Stimulated activated CD8-positive, alpha-beta memory T cell treated with anti-CD3 and anti-CD28 coated beads, Interleukin-4, amount 100 ng/mL, for 24 hours (primary cell): ENCODE data around the gene RASA4.
"Not testable (repeated sequence)": the region's sequence is repeated elsewhere in the genome, so short reads cannot be mapped to it uniquely, and the experiment has no call there.

Source experiments
- DNase-seq: peaks from one replicate; pipeline ENCODE4 v3.0.0-alpha.2; 2020; ENCODE audit warnings: low read depth

RASA4 gene

DNA sequence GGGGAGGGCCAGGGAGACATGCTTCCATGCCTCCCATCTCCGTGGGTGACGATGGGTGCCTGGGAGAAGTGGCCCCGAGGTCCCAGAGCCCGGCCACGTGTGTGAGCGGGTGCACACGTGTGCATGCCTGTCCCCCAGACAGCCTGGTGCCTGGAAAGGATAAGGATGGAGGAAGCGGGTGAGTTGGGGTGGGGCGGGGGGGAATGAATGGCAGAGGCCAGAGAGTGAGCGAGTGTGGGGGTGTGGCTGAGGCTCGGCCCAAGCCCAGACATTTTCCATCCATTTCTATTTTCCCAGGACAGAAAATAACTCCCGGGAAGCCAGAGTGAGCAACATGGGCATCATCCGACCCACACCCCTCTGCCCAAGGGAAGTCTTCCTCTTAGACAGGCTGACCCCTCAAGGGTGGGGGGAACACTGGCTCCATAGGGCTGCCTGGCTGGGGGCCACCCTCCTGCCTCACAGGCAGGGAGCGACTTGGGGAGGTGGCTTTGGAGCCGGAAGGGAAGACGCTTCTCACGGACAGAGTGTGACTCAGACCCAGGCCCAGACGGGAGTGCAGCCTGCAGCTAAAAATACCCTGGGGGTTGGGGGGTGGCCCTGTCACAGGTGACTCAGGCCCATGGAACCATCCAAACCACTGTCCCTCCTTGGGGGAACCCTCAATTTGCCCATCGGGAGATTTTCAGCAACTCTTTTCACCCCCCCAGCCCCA is 12.0 kb downstream of the RASA4 start:
- not testable (repeated sequence) for DNase-seq

DNA sequence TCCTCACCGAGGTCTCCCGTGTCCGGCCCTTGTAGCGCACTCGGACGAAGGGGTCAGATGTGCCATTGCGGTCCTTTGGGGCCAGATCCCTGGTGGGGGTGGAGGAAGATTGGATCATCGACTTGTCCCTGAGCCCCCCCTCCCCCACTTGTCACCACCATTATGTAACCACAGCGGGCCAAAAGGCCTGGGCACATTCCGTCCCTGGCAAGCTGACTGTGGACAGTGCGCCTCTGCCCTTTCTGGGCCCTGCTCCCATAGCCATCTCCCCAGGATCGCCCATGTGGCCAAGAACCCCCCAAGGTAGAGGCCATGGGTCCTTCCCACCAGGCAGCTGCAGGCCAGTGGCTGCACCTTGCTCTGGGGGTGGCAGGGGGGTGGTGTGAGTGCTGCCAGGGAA is 14.2 kb downstream of the RASA4 start:
- not testable (repeated sequence) for DNase-seq

DNA sequence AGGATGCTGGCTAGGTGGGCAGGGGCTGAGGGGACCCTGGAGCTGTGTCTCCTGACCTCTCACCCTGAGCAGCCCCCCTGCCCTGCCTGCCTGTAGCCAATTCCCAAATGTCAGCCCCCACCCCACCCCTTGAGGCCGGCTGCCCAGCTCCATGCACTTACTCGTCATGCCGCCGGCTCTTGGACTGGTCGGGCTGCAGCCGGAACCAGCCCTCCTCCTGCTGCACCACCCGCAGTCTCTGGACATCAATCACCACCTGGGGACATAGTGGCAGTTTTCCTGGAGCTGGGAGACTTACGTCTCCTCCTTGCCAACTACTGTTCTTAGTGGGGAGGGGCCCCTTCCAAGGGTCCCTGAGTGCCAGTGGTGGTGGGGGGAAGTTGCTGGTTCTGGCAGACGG is 16.9 kb downstream of the RASA4 start:
- DNase-seq: not testable (repeated sequence)

DNA sequence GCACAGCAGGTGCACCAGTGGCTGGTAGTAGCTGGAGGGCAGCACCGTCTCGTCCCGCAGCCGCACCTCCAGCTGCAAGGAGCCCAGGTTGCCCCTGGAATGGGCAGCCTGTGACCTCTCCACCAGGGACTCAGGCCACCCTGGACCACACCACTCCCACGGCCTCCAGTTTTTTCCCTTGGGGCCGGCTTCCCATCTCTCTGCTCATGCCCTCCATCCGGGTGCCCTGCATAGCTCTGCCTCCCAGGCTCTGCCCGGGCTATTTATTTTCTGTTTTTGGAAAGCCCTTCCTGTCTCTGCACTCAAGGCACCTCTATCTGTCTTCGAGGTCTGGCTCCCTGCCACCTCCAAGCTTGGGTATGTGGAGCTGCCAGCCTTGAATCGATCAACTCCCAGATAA is 20.5 kb downstream of the RASA4 start:
- DNase-seq: not testable (repeated sequence)

DNA sequence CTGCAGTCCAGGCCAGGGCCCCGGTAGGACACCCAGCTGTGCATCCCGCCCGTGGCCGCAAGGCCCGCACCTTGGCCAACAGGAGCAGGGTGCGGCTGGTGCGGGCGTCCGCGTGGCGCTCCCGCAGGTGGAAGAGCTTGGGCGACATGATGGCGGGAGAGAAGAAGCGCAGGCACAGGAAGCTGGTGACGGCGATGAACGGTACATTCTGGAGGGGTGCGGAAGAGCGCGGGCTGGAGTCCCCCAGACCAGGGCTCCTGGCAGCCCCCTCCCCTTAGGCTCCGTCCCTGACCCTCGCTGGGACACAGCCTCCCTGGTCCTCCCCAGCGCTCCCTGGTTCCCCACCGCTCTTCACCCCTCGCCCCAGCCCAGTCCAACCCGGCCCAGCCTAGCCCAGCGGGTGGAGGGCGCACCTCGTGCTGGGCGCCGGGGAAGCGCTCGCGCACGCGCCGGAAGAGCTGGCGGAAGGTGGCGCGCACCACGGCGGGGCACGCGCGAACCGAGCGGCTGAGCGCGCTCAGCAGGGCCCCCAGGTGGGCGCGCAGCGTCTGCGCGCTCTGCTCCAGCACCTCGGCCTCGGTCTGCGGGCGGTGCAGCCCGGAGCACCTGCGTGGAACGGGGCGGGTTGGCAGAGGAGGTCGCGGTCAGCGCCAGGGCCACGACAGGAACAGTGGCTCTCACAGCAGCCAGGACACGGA is 22.8 kb downstream of the RASA4 start:
- not testable (repeated sequence) for DNase-seq

DNA sequence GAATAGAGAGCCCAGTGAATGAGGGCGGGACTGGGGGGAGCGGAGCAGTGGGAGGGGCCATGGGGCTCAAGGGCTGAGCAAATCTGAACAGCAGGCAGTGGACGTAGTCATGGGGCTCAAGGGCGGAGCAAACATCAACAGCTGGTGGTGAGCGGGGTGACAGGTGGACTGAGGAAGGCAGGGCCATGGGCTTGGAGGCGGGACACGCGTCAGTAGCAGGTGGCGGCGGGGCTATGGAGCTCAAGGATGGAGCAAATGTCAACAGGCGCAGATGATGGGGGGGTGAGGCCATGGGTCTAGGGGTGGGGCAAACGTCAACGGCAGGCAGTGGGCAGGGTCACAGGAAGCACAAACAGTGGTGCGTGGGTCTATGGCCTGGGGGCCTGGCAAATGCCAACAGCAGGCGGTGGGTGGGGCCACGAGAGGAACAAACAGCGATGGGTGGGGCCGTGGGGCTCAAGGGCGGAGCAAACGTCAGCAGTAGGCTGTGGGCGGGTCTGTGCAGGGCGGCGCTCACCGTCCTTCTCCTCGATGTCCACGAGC is 24.0 kb downstream of the RASA4 start:
- DNase-seq: peak; percentile 26

DNA sequence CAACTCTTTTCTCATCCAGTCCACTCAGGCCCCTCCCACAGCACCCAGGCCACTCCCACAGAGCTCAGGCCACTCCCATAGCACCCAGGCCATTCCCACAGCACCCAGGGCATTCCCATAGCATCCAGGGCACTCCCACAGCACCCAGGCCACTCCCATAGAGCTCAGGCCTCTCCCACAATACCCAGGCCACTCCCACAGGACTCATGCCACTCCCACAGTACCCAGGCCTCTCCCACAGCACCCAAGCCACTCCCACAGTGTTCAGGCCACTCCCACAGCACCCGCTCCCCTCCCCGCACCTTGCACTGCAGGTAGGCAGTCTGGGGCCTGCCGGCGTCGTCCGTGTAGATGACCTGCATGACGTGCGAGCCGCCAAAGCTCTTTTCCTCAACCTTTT is 26.7 kb downstream of the RASA4 start:
- not testable (repeated sequence) for DNase-seq

DNA sequence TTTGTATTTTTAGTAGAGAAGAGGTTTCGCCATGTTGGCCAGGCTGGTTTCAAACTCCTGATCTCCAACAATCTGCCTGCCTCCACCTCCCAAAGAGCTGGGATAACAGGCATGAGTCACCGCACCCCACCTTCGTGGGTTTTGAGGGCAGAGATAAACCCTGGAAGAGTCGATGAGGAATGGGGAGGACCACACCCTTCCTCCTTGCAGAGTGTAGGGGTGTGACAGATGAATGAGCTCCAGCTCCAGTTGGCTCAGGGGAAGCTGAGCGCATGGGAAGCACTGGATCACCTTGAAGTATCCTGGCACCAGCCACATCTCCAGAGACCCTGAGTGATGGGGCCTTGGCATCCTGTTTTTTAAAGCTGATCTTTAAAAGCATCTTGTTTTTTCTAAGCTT is 33.1 kb downstream of the RASA4 start:
- DNase-seq: not testable (repeated sequence)

DNA sequence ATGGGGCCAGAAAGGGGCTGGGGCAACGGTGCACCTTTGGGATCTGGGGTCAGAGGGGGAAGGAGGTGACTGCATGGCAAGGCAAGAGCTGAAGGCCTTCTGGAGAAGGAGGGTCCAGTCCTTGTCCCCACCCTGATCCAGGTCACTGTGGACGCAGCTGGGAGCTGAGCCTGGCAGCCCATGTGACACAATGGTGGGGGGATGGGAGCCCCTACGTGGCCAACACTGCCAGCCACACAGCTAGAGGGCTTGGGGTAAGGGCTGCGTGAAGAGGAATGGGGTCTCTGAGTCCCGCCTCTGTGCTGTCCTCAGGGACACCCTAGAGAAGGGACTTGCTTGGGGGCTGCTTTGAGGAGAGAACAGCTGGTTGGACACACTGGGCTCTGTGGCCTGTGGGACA is 34.8 kb downstream of the RASA4 start:
- DNase-seq: not testable (repeated sequence)

DNA sequence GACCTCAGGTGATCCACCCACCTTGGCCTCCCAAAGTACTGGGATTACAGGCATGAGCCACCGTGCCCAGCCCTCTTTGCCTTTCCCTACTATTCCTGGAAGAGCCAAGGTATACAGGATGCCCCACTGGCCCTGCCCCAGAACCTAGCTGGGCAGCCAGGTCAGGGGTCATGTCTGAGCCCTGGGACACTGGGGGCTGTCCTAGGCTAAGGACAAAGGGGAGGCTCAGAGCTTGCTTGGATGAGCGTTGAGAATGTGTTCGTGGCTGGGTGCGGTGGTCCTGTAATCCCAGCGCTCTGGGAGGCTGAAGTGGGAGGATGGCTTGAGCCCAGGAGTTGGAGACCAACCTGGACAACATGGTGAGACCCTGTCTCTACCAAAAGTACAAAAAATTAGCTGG is 38.1 kb downstream of the RASA4 start:
- not testable (repeated sequence) for DNase-seq

DNA sequence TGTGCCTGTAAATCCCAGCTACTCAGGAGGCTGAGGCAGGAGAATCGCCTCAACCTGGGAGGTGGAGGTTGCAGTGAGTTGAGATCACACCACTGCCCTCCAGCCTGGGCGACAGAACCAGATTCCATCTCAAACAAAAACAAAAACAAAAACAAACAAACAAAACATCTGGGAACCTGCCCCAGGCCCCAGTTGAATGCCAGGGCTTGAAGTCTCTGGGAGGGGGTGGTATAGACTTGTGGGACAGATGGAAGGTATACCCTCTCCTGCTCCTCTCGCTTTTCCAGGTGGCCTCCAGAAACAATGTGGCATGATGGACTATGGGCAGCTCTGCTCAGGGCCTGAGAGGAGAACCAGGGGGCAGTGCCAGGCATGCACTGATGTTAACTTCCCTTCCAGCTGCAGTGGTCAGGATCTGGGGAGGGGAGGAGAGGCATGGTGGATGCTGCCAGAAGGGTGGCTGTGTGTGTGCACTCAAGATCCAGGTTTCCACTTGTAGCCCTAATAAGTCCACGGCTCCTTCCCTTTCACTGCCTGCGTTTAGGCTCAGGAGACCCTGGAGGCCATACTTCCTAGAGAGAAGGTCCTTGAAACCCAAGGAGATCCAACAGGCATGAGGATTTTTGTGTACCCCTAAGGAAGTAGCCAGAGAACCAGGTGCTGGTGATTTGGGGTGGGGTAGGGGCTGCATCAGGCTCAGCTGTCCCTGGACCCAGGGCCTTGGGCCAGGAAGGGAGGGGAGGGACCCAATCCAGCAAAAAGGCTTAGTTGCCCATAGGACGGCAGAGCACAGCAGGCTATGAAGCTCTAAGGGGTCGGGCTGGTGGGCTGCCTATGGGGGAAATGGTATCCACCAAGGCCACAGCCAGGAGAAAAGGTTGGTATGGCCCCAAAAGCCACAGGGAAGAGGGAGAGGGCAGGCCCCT is 39.0 kb downstream of the RASA4 start:
- DNase-seq: not testable (repeated sequence)

DNA sequence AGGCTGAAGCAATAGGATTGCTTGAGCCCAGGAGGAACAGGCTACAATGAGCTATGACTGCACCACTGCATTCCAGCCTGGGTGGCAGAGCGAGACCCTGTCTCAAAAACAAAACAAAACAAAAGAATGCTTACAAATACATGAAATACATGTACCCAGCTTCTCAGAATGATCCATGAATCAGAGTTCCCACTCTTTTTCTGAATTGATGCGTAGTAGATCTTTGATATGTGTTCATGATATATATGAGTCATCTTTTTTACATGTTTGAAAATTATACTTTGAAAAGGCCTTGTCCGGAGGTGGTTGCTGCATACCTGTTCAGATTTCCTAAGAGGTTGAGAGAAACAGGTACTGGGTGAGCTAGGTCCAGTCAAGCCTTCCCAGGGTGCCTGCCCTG is 40.2 kb downstream of the RASA4 start:
- DNase-seq: not testable (repeated sequence)

DNA sequence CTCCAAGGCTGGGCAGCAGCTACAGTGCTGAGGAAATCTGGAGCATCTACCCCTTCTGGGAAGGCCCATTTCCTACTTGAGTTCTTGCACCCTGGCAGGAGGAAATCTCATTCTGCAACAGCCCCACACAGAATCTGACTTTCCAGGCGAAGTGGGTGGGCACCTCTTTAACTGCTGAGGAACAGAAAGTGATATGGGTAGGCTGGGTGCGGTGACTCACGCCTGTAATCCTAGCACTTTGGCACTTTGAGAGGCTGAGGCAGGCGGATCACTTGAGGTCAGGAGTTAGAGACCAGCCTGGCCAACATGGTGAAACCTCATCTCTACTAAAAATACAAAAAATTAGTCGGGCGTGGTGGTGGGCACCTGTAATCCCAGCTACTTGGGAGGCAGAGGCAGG is 41.9 kb downstream of the RASA4 start:
- not testable (repeated sequence) for DNase-seq

DNA sequence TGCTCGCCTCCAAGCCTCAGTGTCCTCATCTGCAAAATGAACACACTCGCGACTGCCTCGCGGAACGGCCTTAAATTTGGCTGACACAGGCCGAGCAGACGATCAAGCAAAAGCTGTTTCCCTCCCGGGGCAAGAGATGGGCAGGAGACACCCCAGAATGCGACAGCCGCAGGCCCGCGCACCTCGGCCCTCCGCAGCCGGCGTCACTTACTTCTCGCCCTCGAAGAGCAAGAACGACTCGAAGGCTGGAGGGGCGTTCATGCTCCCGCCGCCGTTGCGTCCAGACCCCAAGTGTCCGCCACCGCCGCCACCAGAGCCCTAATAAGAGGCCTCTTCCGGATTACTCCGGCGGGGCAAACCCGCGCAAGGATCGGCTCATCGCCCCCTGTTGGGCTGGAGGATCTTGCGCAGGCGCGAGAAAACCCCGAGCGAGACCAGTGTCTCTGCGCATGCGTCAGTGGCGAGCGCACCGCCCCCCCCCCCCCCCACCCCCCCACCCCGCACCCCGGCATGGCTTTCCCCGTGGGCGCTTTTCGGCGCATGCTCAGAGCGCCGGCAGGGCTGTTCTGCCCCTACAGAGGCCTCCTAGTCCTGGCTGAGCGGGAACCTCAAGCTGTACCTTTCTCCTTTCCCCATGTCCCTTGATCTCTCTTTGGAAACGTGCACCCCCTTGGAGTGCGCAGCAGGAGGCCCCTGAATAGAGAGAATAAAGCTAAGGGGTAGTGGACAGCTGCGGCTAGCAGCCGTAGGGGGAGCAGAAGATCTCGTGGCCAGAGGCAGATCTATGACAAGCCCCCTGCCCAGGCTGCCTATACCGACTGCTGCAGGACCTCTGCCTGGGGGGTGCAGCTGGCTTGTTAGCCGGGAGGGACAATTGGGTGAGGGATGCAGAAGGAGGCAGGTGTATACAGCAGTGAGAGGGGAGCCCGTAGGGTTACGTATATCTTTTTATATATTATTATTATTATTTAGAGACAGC is 44.0 kb downstream of the RASA4 start, which contains the start of gene POLR2J3:
Gene POLR2J3, minus strand, starts transcription at position 323 of the 979 bp plus-strand sequence. Its CDS starts 62 bp downstream, at position 261.
- DNase-seq: peak; percentile 92

DNA sequence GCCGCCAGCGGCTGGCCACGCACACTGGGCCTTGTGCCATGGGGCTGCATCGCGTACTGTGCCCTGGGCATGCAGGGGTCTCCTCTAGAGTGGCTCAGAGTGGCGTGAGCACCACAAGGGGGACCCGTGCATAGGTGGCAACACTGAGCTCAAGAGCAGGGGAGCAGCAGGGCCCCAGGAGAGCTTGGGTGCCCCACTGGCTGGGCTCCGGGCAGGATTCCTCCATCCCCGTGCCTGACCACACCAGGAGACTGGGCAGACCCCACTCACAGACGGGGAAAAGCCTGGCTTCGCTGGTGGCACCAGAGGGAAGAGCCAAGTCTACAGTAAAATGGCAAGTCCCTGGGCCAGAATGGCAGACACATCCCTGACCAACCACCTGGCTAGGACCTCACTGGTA is 47.9 kb downstream of the RASA4 start:
- DNase-seq: not testable (repeated sequence)

DNA sequence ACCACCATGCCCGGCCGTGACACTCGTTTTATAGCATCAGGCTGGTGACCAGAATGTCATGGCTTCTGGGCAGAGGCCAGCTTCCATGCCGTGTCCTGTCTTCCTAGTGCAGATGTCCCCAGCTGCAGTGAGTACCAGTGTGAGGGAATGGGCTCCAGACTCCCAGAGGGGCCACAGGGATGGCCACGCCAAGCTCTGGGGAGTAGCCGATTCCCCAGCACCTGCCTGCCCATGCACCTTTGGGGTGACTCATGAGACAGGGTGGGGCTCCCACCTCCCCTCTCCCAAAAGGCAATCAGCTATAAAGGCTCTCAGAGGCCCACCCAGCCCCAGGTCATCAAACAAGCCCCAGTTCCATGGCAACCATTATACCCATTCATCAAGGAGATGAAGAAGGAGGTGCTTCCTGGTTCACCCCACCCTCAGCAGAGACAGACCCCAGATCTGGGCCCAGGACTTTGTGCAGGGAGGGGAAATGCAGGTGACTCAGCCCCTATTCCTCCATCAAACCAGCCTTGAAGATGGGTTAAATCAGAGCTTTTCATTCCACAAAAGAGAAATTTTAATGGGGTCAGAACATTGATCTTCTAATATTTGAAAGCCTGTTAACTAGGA is 65.6 kb downstream of the RASA4 start, which contains the start of gene SPDYE2:
Gene SPDYE2, plus strand, starts transcription at position 419 of the 615 bp plus-strand sequence. CDS start 2,030 bp downstream, outside the sequence.
- not testable (repeated sequence) for DNase-seq

DNA sequence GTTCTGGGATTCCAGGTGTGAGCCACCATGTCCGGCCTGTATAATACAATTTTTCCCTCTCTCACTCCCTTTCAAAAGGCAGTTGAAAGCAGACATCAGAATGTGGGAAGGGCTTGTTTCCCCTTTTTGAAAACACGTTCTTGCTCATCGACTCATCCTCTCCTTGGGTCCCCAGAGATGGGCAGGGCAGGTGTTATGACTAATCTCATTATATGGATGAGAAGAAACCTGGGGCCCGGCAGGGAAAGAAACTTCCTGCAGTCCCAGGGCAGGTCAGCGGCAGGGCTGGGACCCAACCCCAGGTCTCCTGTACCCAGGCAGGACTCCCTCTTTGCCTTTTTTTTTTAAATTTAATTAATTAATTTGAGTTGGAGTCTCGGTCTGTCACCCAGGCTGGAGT is 70.2 kb downstream of the RASA4 start:
- not testable (repeated sequence) for DNase-seq

DNA sequence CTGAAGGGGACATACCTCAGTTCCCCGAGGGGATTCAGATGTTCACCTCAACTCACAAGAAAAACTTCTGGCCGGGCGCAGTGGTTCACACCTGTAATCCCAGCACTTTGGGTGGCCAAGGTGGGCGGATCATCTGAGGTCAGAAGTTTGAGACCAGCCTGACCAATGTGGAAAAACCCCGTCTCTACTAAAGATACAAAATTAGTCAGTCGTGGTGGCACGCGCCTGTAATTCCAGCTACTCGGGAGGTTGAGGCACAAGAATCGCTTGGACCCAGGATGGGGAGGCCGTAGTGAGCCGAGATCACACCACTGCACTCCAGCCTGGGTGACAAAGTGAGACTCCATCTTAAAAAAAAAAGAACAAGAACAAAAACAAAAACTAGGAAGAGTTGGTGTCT is 71.3 kb downstream of the RASA4 start:
- DNase-seq: not testable (repeated sequence)

DNA sequence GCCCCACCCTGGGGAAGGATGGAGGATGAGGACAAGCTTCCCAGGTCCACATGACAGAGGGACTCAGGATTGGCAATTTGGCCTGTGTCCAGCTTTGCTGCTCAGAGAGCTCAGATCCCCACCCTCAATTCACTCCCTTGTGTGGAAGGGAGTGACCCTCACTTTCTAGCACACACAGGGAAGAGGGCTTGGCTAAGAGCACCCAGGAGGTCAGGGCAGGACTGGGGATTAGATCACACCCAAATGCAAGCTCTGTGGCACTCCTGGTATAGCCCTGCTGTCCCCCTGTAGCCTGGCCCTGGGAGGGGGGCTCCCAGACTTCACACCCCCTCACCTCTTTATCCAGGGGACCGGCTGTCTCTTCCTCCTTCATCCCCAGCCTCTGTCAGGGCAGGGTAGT is 72.2 kb downstream of the RASA4 start:
- DNase-seq: not testable (repeated sequence)

DNA sequence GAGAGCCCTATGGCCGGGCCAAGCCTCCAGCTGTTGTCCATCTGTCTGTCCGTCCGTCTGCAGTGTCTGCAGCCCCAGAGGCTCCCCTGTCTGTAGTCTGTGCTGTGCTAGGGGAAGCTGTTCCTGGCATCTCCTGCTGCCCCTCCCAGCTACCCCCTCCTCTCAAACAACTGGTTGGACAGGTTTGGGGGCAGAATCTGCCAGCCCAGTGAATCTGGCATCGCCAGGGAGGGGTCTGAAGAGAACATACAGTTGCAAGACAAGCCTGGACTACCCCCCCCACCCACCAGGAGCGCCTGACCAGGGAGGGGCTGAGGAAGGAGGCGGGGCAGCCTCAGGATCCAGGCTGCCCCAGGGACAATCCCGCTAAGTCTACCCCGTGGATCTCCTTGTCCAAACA is 73.0 kb downstream of the RASA4 start, which contains the start of gene UPK3BL2:
Gene UPK3BL2, minus strand, starts transcription at position 101 of the 400 bp plus-strand sequence. Its CDS starts 60 bp downstream, at position 41.
- not testable (repeated sequence) for DNase-seq
